Osteoblast (primary cell): ENCODE data around the gene EXOC3L1. TPM values are rescaled to one million over a fixed set of nuclear protein-coding genes. Genes with fewer than 3 reads are reported as not detected.

Experiments
- DNase-seq: peaks from one replicate; pipeline ENCODE4 v3.0.0; 2011; ENCODE audit warnings: low spot score, mixed read lengths; ENCODE audit not compliant: insufficient read length; ENCODE audit errors: missing footprints
- H2AFZ ChIP-seq: 2 replicates; pipeline ENCODE4 v1.6.0; 2011; ENCODE audit warnings: mild to moderate bottlenecking, low read length
- H3K27ac ChIP-seq: 2 replicates; pipeline ENCODE4 v1.5.1; 2011; ENCODE audit warnings: mild to moderate bottlenecking, low read depth, low read length, moderate library complexity
- H3K27me3 ChIP-seq: 2 replicates; pipeline ENCODE4 v1.6.0; 2012; ENCODE audit warnings: mild to moderate bottlenecking, control low read depth, inconsistent platforms, low read length, moderate library complexity; ENCODE audit not compliant: insufficient read depth
- H3K36me3 ChIP-seq: 2 replicates; pipeline ENCODE4 v1.5.1; 2011; ENCODE audit warnings: mild to moderate bottlenecking, low read length, control low read depth, moderate library complexity; ENCODE audit not compliant: insufficient read depth
- H3K4me1 ChIP-seq: 2 replicates; pipeline ENCODE4 v1.5.1; 2011; ENCODE audit warnings: mild to moderate bottlenecking, low read length, control low read depth, moderate library complexity; ENCODE audit not compliant: insufficient read depth
- H3K4me2 ChIP-seq: 2 replicates; pipeline ENCODE4 v1.6.0; 2011; ENCODE audit warnings: mild to moderate bottlenecking, low read length; ENCODE audit not compliant: insufficient read depth
- H3K4me3 ChIP-seq: fragments of 200-600 bp; sonication (generic); 3 replicates; pipeline ENCODE4 v1.5.1; 2012; ENCODE audit warnings: mild to moderate bottlenecking, low read length, inconsistent platforms; ENCODE audit not compliant: insufficient read depth
- H3K79me2 ChIP-seq: 2 replicates; pipeline ENCODE4 v1.6.0; 2012; ENCODE audit warnings: mild to moderate bottlenecking, low read length, control low read depth, inconsistent platforms; ENCODE audit not compliant: insufficient read depth
- H3K9me3 ChIP-seq: 2 replicates; pipeline ENCODE4 v1.5.1; 2011; ENCODE audit warnings: low read depth, low read length, control low read depth
- H4K20me1 ChIP-seq: 2 replicates; pipeline ENCODE4 v1.6.0; 2012; ENCODE audit warnings: mild to moderate bottlenecking, low read length, control low read depth; ENCODE audit not compliant: insufficient read depth
- CTCF ChIP-seq: IDR thresholded peaks from 2 replicates; pipeline ENCODE4 v1.5.1; 2011; ENCODE audit warnings: mild to moderate bottlenecking, low read depth, low read length, moderate library complexity; ENCODE audit errors: extremely low read depth
- total RNA-seq: library from RNA; depleted of rRNA; stranded (reverse); fragments of >200 nt; gene quantifications from 2 replicates; pipeline ENCODE4 v1.2.3, GENCODE V29; 2012

Gene EXOC3L1
- total RNA-seq, 1 donor: not detected

GRCh38 chr16:67226295-67226803, 36.4 kb upstream of the EXOC3L1 start:
- Histone ChIP-seq H3K4me2 (peak overlapping the region; percentile 97), H4K20me1 (peaks cover 17% of the 10 kb centered on the region), H3K36me3 (peaks cover 41% of the 10 kb centered on the region), H2AFZ (peak overlapping the region; percentile 96), H3K27ac (peak overlapping the region; percentile 94), H3K27me3 (no peaks in the 10 kb centered on the region), H3K9me3 (no peaks in the 10 kb centered on the region), H3K4me1 (peaks cover 16% of the 10 kb centered on the region), H3K79me2 (peaks cover 52% of the 10 kb centered on the region), H3K4me3 (peak overlapping the region; percentile 100)
- DNase-seq: no peak
- TF ChIP-seq CTCF: no peak

DNA sequence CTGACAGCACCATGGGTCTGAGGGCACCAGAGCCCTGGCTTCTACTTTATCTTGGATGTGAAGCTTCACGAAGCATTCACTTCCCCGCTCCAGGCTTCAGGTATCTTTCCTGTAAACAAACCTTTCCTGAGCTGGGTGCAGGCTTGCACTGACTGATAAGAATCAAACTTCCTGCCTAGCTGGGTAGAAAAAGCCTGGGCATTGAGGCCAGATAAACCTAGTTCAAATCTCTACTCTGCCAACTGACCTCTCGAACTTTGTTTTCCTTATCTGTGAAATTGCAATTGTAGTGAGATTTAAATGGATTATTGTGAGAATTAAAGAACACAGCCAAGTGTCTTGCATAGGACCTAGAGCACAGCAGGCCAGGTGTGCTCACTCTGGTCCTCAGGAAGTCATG, 34.1 kb upstream of the EXOC3L1 start:
- Histone ChIP-seq H3K79me2 (peaks cover 35% of the 10 kb centered on the region), H2AFZ (no peak overlapping the region), H3K4me3 (no peak overlapping the region), H3K36me3 (peaks cover 18% of the 10 kb centered on the region), H4K20me1 (peaks cover 12% of the 10 kb centered on the region), H3K4me1 (peaks cover 16% of the 10 kb centered on the region), H3K4me2 (no peak overlapping the region), H3K27ac (no peak overlapping the region), H3K9me3 (no peaks in the 10 kb centered on the region), H3K27me3 (no peaks in the 10 kb centered on the region)
- TF ChIP-seq CTCF: no peak
- no peak for DNase-seq

GRCh38 chr16:67216612-67217490, 26.9 kb upstream of the EXOC3L1 start:
- H3K4me2 ChIP-seq: no peak overlapping the region
- no peaks in the 10 kb centered on the region for H3K4me1 ChIP-seq
- no peak overlapping the region for H2AFZ ChIP-seq
- peaks cover 2% of the 10 kb centered on the region for H4K20me1 ChIP-seq
- H3K79me2 ChIP-seq: no peaks in the 10 kb centered on the region
- H3K9me3 ChIP-seq: no peaks in the 10 kb centered on the region
- no peaks in the 10 kb centered on the region for H3K36me3 ChIP-seq
- DNase-seq: no peak
- no peak overlapping the region for H3K4me3 ChIP-seq
- TF ChIP-seq CTCF: no peak
- H3K27me3 ChIP-seq: no peaks in the 10 kb centered on the region
- H3K27ac ChIP-seq: no peak overlapping the region

DNA sequence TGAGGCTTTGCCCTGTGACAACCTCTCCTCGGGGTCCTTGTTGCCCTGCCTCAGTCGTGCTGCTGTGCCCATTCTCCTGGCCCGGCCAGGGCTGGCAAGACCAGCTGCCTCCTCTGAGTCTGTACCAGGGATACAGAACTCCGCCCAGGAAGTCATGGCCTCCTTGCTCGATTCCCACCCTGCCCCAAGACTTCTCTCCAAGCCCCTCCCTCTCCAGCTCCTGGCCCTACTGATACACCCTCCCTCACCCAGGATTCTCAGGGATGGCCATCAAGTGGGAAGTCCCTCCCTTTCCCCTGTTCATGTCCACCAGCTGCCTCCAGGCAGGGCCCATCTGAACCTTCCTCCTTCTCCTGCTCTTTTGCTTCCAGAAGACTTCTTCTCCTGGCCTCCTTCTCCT, 25.8 kb upstream of the EXOC3L1 start:
- no peaks in the 10 kb centered on the region for H3K9me3 ChIP-seq
- H3K79me2 ChIP-seq: no peaks in the 10 kb centered on the region
- no peaks in the 10 kb centered on the region for H3K27me3 ChIP-seq
- DNase-seq: no peak
- no peak overlapping the region for H3K4me3 ChIP-seq
- H2AFZ ChIP-seq: no peak overlapping the region
- no peak for TF ChIP-seq CTCF
- no peaks in the 10 kb centered on the region for H3K36me3 ChIP-seq
- H3K4me1 ChIP-seq: no peaks in the 10 kb centered on the region
- no peak overlapping the region for H3K27ac ChIP-seq
- peaks cover 2% of the 10 kb centered on the region for H4K20me1 ChIP-seq
- no peak overlapping the region for H3K4me2 ChIP-seq
